Measurements from ENCODE around the gene DCLK1. TPM values are rescaled to one million over a fixed set of nuclear protein-coding genes. Genes with fewer than 3 reads are reported as not detected.

Gene DCLK1
- total RNA-seq, 6 experiments from 2014 or later: 0.07 to 0.12 (median 0.10) TPM; not detected in 2

DNA sequence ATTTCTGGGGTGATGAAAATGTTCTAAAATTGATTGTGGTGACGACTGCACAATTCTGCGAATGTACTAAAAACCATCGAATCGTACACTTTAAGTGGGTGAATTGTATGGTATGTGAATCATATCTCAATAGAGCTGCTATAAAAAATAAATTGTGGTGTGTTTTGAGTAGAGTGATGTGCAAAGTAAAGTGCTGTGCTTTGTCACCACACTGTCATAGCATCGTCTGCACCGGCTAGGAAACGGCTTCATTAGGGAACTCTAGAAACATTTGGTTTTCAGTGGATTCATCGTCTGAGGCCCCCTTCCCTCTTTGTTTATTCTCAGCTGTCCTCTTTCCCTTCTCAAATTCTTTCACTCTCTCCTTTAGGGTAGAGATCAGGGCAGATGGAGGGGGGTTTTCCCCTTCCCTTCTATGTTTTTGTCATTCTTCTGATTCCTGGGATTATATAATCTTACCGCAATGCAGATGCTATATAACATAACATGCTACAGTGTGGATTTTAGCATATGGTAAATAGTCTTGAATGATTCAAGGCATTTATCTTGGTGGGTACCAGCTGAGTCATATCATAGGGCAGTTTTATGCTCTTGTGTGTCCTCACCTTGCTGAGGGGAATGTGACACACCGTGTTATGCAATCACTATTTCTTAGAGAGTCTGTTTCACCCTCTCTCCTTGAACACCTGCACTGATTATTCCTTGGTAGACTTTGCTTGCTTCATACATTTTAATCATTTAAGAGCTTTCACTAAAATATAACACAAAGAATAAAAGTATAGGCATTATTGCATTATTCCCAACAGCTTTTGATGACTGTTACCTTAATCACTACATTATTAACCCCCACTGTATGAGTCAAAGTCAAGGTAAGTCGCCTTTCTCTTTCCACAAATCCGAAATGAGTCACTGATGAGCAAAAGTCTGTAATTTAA, 239.4 kb downstream of the DCLK1 start:
- DNase-seq (no peak), ATAC-seq (no peak)
- Histone ChIP-seq H3K36me3 (no peaks in the 10 kb centered on the region), H3K9me3 (no peaks in the 10 kb centered on the region), H3K4me3 (no peak overlapping the region), H3K4me1 (peaks cover 0 to 13% (median 4%) of the 10 kb centered on the region in 4 donors), H3K27me3 (no peaks in the 10 kb centered on the region), H3K27ac (no peak overlapping the region)
- TF ChIP-seq, protein P1, sequence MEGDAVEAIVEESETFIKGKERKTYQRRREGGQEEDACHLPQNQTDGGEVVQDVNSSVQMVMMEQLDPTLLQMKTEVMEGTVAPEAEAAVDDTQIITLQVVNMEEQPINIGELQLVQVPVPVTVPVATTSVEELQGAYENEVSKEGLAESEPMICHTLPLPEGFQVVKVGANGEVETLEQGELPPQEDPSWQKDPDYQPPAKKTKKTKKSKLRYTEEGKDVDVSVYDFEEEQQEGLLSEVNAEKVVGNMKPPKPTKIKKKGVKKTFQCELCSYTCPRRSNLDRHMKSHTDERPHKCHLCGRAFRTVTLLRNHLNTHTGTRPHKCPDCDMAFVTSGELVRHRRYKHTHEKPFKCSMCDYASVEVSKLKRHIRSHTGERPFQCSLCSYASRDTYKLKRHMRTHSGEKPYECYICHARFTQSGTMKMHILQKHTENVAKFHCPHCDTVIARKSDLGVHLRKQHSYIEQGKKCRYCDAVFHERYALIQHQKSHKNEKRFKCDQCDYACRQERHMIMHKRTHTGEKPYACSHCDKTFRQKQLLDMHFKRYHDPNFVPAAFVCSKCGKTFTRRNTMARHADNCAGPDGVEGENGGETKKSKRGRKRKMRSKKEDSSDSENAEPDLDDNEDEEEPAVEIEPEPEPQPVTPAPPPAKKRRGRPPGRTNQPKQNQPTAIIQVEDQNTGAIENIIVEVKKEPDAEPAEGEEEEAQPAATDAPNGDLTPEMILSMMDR (IDR thresholded peaks at IDR 0.05): no peak
- no peak for TF ChIP-seq POLR2A (IDR thresholded peaks at IDR 0.05)
- 77% methylated on average over 12 of the region's 12 CpGs for WGBS (ENCODE audit: insufficient coverage, low coverage, low lambda C conversion rate, missing lambda C conversion rate)
- intact Hi-C loops (cut with DNase I): no loop called here

GRCh38 chr13:35889560-35889959, 241.6 kb downstream of the DCLK1 start:
- no peaks in the 10 kb centered on the region for H3K36me3 ChIP-seq
- no peak for DNase-seq
- no peaks in the 10 kb centered on the region for H3K27me3 ChIP-seq
- intact Hi-C loops (cut with DNase I): no loop called here
- H3K4me3 ChIP-seq: no peak overlapping the region
- WGBS (ENCODE audit: insufficient coverage, low coverage, low lambda C conversion rate, missing lambda C conversion rate): 74% methylated on average over 2 of the region's 2 CpGs
- peaks cover 0 to 13% (median 4%) of the 10 kb centered on the region in 4 donors for H3K4me1 ChIP-seq
- ATAC-seq: no peak
- no peak overlapping the region for H3K27ac ChIP-seq
- no peak for TF ChIP-seq POLR2A (IDR thresholded peaks at IDR 0.05)
- TF ChIP-seq, protein P1 (IDR thresholded peaks at IDR 0.05): no peak
- no peaks in the 10 kb centered on the region for H3K9me3 ChIP-seq

DNA sequence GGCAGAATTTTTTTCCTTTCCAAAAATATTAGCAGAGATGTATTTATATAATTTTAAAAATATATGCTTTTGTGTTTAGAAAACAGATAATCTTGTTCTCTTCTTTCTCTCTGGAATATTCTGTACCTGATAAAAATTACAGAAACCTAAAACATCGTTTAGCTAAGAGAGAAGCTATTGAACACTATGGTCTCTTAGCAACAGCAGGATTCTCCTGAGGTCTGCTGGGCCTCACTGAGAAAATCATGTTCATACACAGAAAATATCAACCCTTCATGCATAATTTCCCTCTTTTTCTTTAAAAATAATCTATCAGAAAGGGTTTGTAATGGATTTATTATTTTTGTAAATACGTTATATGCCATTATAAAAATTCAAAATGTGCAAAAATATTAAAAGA, 242.2 kb downstream of the DCLK1 start:
- intact Hi-C loops (cut with DNase I): no loop called here
- H3K4me1 ChIP-seq: peaks cover 0 to 13% (median 4%) of the 10 kb centered on the region in 4 donors
- no peaks in the 10 kb centered on the region for H3K9me3 ChIP-seq
- WGBS (ENCODE audit: insufficient coverage, low coverage, low lambda C conversion rate, missing lambda C conversion rate): 43% methylated on average over 2 of the region's 2 CpGs
- H3K27ac ChIP-seq: no peak overlapping the region
- ATAC-seq (no peak), DNase-seq (no peak)
- H3K27me3 ChIP-seq: no peaks in the 10 kb centered on the region
- H3K36me3 ChIP-seq: no peaks in the 10 kb centered on the region
- TF ChIP-seq, protein P1 (IDR thresholded peaks at IDR 0.05): no peak
- TF ChIP-seq POLR2A (IDR thresholded peaks at IDR 0.05): no peak
- no peak overlapping the region for H3K4me3 ChIP-seq

DNA sequence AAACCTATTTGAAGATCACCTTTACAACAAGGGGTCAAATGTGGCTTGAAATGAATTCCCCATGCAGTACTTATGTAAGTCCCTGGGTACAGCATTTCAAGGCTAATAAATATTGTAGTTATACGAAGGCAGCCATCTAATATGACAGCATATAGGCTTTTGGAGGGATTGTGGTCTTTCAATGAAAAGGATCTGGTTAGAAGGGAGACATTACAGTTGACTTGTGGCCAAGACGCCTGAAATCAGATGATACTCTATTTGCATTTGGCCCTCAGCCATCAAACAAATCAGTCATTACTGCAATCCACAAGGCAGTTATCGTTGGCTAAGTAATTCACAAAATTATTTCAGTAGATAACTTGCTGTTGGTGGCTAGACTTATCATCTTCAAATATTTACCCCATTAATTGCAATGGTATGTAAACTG, 242.7 kb downstream of the DCLK1 start:
- no peak for ATAC-seq
- WGBS (ENCODE audit: insufficient coverage, low coverage, low lambda C conversion rate, missing lambda C conversion rate): 13% methylated on average over 3 of the region's 3 CpGs
- no peaks in the 10 kb centered on the region for H3K9me3 ChIP-seq
- H3K4me1 ChIP-seq: peaks cover 0 to 11% (median 2%) of the 10 kb centered on the region in 4 donors
- intact Hi-C loops (cut with DNase I): no loop called here
- no peaks in the 10 kb centered on the region for H3K36me3 ChIP-seq
- DNase-seq: no peak
- H3K4me3 ChIP-seq: no peak overlapping the region
- H3K27me3 ChIP-seq: no peaks in the 10 kb centered on the region
- H3K27ac ChIP-seq: no peak overlapping the region
- TF ChIP-seq POLR2A (IDR thresholded peaks at IDR 0.05): no peak
- TF ChIP-seq, protein P1 (IDR thresholded peaks at IDR 0.05): no peak

Data from right lobe of liver (tissue), 6 donors.